Ishikawa (cell line): Measurements from ENCODE around the gene SLC13A4.
A peak's percentile ranks its signal among the peaks of the same experiment; 100 is the strongest.

ENCODE experiments used
- CEBPB ChIP-seq: IDR thresholded peaks from 2 replicates; pipeline ENCODE4 v1.6.1; 2012
- CREB1 ChIP-seq: IDR thresholded peaks from 2 replicates; pipeline ENCODE4 v1.6.1; 2012; ENCODE audit warnings: low read depth
- EGR1 ChIP-seq: IDR thresholded peaks from 2 replicates; pipeline ENCODE4 v1.6.1; 2012
- EP300 ChIP-seq: IDR thresholded peaks from 2 replicates; pipeline ENCODE4 v1.6.1; 2012; ENCODE audit warnings: borderline replicate concordance
- FOXM1 ChIP-seq: IDR thresholded peaks from 2 replicates; pipeline ENCODE4 v1.6.1; 2012; ENCODE audit warnings: low read depth, borderline replicate concordance
- NFIC ChIP-seq: IDR thresholded peaks from 2 replicates; pipeline ENCODE4 v1.6.1; 2012
- RAD21 ChIP-seq: IDR thresholded peaks from 2 replicates; pipeline ENCODE4 v1.6.1; 2012; ENCODE audit warnings: low read depth
- TAF1 ChIP-seq: IDR thresholded peaks from 2 replicates; pipeline ENCODE4 v1.6.1; 2012; ENCODE audit warnings: low read depth, mild to moderate bottlenecking
- TCF12 ChIP-seq: IDR thresholded peaks from 2 replicates; pipeline ENCODE4 v1.6.1; 2012; ENCODE audit warnings: low read depth
- TEAD4 ChIP-seq: IDR thresholded peaks from 2 replicates; pipeline ENCODE4 v1.6.1; 2012
- USF1 ChIP-seq: IDR thresholded peaks from 2 replicates; pipeline ENCODE4 v1.6.1; 2012
- YY1 ChIP-seq: IDR thresholded peaks from 2 replicates; pipeline ENCODE4 v1.6.1; 2012; ENCODE audit warnings: low read depth
- ZBTB7A ChIP-seq: IDR thresholded peaks from 2 replicates; pipeline ENCODE4 v1.6.1; 2012; ENCODE audit warnings: low read depth
- TF ChIP-seq, protein P1 (sequence below): IDR thresholded peaks from 2 replicates; pipeline ENCODE4 v1.6.1; 2012; ENCODE audit warnings: low read depth, mild to moderate bottlenecking
- TF ChIP-seq, protein P2 (sequence below): IDR thresholded peaks from 2 replicates; pipeline ENCODE4 v1.6.1; 2012

The SLC13A4 gene

GRCh38 chr7:135645296-135645904, 82.6 kb downstream of the SLC13A4 start:
- TF ChIP-seq RAD21 (peak; percentile 45; the same call in 1 of the 2 replicates), ZBTB7A (no peak)

DNA sequence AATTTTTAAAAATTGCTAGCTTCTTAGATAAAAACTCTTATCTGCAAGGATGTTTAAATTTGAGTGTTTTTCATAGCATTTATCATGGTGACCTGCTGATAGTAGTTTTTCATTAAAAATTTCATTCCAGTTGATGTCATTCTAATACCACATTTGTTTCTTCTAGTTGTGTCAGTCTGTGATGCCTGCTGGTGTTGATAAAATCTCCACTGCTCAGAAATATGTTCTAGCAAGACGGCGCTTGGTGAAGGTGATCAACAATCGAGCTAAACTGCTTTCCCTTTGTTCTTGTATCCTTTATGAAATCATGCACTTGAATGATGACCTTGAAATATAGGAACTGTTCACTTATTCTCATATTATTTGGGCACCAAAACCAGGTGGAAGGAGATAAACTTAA, 83.3 kb downstream of the SLC13A4 start:
- TF ChIP-seq, protein P1, sequence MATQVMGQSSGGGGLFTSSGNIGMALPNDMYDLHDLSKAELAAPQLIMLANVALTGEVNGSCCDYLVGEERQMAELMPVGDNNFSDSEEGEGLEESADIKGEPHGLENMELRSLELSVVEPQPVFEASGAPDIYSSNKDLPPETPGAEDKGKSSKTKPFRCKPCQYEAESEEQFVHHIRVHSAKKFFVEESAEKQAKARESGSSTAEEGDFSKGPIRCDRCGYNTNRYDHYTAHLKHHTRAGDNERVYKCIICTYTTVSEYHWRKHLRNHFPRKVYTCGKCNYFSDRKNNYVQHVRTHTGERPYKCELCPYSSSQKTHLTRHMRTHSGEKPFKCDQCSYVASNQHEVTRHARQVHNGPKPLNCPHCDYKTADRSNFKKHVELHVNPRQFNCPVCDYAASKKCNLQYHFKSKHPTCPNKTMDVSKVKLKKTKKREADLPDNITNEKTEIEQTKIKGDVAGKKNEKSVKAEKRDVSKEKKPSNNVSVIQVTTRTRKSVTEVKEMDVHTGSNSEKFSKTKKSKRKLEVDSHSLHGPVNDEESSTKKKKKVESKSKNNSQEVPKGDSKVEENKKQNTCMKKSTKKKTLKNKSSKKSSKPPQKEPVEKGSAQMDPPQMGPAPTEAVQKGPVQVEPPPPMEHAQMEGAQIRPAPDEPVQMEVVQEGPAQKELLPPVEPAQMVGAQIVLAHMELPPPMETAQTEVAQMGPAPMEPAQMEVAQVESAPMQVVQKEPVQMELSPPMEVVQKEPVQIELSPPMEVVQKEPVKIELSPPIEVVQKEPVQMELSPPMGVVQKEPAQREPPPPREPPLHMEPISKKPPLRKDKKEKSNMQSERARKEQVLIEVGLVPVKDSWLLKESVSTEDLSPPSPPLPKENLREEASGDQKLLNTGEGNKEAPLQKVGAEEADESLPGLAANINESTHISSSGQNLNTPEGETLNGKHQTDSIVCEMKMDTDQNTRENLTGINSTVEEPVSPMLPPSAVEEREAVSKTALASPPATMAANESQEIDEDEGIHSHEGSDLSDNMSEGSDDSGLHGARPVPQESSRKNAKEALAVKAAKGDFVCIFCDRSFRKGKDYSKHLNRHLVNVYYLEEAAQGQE = no peak
- TF ChIP-seq ZBTB7A (no peak), CREB1 (no peak), USF1 (no peak), TEAD4 (no peak), NFIC (no peak), EGR1 (no peak), EP300 (no peak), TCF12 (no peak), FOXM1 (no peak), TAF1 (no peak), CEBPB (no peak), RAD21 (no peak), YY1 (no peak)
- TF ChIP-seq, protein P2, sequence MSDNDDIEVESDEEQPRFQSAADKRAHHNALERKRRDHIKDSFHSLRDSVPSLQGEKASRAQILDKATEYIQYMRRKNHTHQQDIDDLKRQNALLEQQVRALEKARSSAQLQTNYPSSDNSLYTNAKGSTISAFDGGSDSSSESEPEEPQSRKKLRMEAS = no peak

DNA sequence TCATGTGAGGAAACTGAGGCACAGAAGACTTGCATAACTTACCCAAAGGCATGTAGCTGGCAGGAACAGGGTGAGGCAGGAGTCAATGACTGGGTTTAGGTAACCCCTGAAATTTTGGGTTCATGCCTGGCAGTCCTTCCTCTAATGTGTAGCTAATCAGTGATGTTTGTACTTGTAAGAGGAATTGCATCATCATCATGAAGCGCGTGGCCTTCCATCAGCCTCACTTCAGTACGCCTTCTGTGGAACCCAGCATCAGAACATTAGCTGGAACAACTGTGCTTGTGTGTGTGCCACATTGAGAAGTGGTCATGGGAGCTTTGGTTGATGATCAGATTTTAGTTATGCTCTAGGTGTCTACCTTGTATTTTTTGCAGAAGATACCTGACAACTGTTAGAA, 83.8 kb downstream of the SLC13A4 start:
- TF ChIP-seq EP300 (no peak), USF1 (no peak), TAF1 (no peak), TEAD4 (no peak), FOXM1 (no peak), EGR1 (no peak), NFIC (no peak), CREB1 (no peak), CEBPB (no peak), YY1 (no peak), ZBTB7A (no peak), RAD21 (no peak), TCF12 (no peak)
- TF ChIP-seq, protein P2 = no peak
- TF ChIP-seq, protein P1 = no peak

GRCh38 chr7:135634191-135634878, 93.7 kb downstream of the SLC13A4 start:
- no peak for TF ChIP-seq ZBTB7A
- no peak for TF ChIP-seq USF1
- no peak for TF ChIP-seq EGR1
- TF ChIP-seq TEAD4 = no peak
- TF ChIP-seq TCF12 = no peak
- no peak for TF ChIP-seq CEBPB
- TF ChIP-seq CREB1 = no peak
- TF ChIP-seq EP300 = no peak
- TF ChIP-seq, protein P1 = no peak
- TF ChIP-seq YY1 = no peak
- no peak for TF ChIP-seq RAD21
- no peak for TF ChIP-seq FOXM1
- TF ChIP-seq TAF1 = no peak
- TF ChIP-seq NFIC = no peak
- TF ChIP-seq, protein P2 = no peak
